ENCODE measurements around the gene ADSL. TPM values are rescaled to one million over a fixed set of nuclear protein-coding genes. Genes with fewer than 3 reads are reported as not detected.

ADSL gene
- 10 to 100 TPM; 56.6 to 68.8 TPM for total RNA-seq

- Histone ChIP-seq H3K36me3 (peaks cover 20% of the 10 kb centered on the region), H3K4me3 (peak within 1 kb of the TSS; percentile 75), H3K27ac (peak within 1 kb of the TSS; percentile 72 to 81), H3K9me3 (no peaks in the 10 kb centered on the region), H3K27me3 (replicated peaks; ENCODE audit: insufficient read depth) (no peaks in the 10 kb centered on the region), H3K4me1 (ENCODE audit: control insufficient read depth in 1 of 2, low read depth in 2 of 2) (peaks cover 12 to 30% of the 10 kb centered on the region in 2 donors)
- ATAC-seq (ENCODE audit: insufficient number of reproducible peaks, low FRiP score, low read depth) (peak; percentile 89), DNase-seq (ENCODE audit: low spot score) (peak; percentile 63)
- TF ChIP-seq, protein P1, sequence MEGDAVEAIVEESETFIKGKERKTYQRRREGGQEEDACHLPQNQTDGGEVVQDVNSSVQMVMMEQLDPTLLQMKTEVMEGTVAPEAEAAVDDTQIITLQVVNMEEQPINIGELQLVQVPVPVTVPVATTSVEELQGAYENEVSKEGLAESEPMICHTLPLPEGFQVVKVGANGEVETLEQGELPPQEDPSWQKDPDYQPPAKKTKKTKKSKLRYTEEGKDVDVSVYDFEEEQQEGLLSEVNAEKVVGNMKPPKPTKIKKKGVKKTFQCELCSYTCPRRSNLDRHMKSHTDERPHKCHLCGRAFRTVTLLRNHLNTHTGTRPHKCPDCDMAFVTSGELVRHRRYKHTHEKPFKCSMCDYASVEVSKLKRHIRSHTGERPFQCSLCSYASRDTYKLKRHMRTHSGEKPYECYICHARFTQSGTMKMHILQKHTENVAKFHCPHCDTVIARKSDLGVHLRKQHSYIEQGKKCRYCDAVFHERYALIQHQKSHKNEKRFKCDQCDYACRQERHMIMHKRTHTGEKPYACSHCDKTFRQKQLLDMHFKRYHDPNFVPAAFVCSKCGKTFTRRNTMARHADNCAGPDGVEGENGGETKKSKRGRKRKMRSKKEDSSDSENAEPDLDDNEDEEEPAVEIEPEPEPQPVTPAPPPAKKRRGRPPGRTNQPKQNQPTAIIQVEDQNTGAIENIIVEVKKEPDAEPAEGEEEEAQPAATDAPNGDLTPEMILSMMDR (IDR thresholded peaks at IDR 0.05) = no peak
These were observed at the start of gene ADSL for GRCh38 chr22:40346185-40347118. ADSL (plus strand) TSS chr22:40346500; CDS start chr22:40346559, 59 bp downstream.

GRCh38 chr22:40300316-40300715 is 46.0 kb upstream of the ADSL start:
- Histone ChIP-seq H3K4me1 (ENCODE audit: control insufficient read depth in 1 of 2, low read depth in 2 of 2) (peaks cover 0 to 9% of the 10 kb centered on the region in 2 donors), H3K4me3 (no peak overlapping the region), H3K27me3 (replicated peaks; ENCODE audit: insufficient read depth) (no peaks in the 10 kb centered on the region), H3K27ac (no peak overlapping the region), H3K9me3 (no peaks in the 10 kb centered on the region), H3K36me3 (peaks cover 22% of the 10 kb centered on the region)
- TF ChIP-seq, protein P1 (IDR thresholded peaks at IDR 0.05) = no peak
- ATAC-seq (ENCODE audit: insufficient number of reproducible peaks, low FRiP score, low read depth) (no peak), DNase-seq (ENCODE audit: low spot score) (no peak)

- DNase-seq (ENCODE audit: low spot score) (no peak), ATAC-seq (ENCODE audit: insufficient number of reproducible peaks, low FRiP score, low read depth) (no peak)
- H3K9me3 ChIP-seq = no peaks in the 10 kb centered on the region
- TF ChIP-seq, protein P1 (IDR thresholded peaks at IDR 0.05) = no peak
- H3K27me3 ChIP-seq (replicated peaks; ENCODE audit: insufficient read depth) = no peaks in the 10 kb centered on the region
- H3K27ac ChIP-seq = no peak overlapping the region
- peaks cover 0 to 9% of the 10 kb centered on the region in 2 donors for H3K4me1 ChIP-seq (ENCODE audit: control insufficient read depth in 1 of 2, low read depth in 2 of 2)
- H3K4me3 ChIP-seq = no peak overlapping the region
- H3K36me3 ChIP-seq = peaks cover 26% of the 10 kb centered on the region
These were observed 45.2 kb upstream of the ADSL start for GRCh38 chr22:40300884-40301672.

- TF ChIP-seq, protein P1 (IDR thresholded peaks at IDR 0.05) = no peak
- Histone ChIP-seq H3K36me3 (peaks cover 26% of the 10 kb centered on the region), H3K9me3 (no peaks in the 10 kb centered on the region), H3K4me3 (no peak overlapping the region), H3K27me3 (replicated peaks; ENCODE audit: insufficient read depth) (no peaks in the 10 kb centered on the region), H3K27ac (no peak overlapping the region), H3K4me1 (ENCODE audit: control insufficient read depth in 1 of 2, low read depth in 2 of 2) (peaks cover 0 to 9% of the 10 kb centered on the region in 2 donors)
- DNase-seq (ENCODE audit: low spot score) (no peak), ATAC-seq (ENCODE audit: insufficient number of reproducible peaks, low FRiP score, low read depth) (no peak)
These were observed 44.2 kb upstream of the ADSL start for GRCh38 chr22:40302149-40302548.

DNA sequence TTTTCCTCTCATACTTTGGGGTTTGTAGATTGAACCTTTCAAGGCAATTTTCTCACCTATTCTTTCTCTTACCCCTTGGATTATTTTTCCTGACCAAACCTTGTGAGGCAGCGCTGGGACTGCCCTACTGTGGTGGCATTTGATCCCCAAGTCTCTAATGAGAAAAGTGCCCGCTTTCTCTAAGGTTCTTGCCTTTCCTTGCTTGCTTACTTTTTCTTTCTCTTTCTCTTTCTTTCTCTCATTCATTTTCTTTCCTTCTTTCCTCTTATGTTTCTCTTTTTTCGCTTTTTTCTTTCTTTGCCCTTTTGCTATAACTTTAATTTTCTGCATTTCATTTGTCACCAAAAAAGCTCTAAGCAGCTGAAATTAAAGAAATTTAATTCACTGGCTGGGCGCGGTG is 40.7 kb upstream of the ADSL start:
- DNase-seq (ENCODE audit: low spot score) (no peak), ATAC-seq (ENCODE audit: insufficient number of reproducible peaks, low FRiP score, low read depth) (no peak)
- Histone ChIP-seq H3K27me3 (replicated peaks; ENCODE audit: insufficient read depth) (no peaks in the 10 kb centered on the region), H3K27ac (no peak overlapping the region), H3K9me3 (no peaks in the 10 kb centered on the region), H3K36me3 (peaks cover 36% of the 10 kb centered on the region), H3K4me3 (no peak overlapping the region), H3K4me1 (ENCODE audit: control insufficient read depth in 1 of 2, low read depth in 2 of 2) (peaks cover 4 to 13% of the 10 kb centered on the region in 2 donors)
- TF ChIP-seq, protein P1 (IDR thresholded peaks at IDR 0.05) = no peak
